Kidney (tissue), 14 donors: ENCODE measurements around the gene AUTS2. TPM values are rescaled to one million over a fixed set of nuclear protein-coding genes. Genes with fewer than 3 reads are reported as not detected.

Experiments used
- DNase-seq, 5 donors: peaks; one replicate each; pipeline ENCODE4 v3.0.0-alpha.2; 2013 to 2020
- FAIRE-seq: peaks from 2 replicates; lab custom pipeline; 2012; peaks lifted over from hg19 to GRCh38; lab: Jason Lieb, UNC
- H3K27ac ChIP-seq, 2 donors: one replicate each; pipeline ENCODE4 v1.7.0; 2013; ENCODE audit warnings: low read depth in 2 of 2, low read length in 2 of 2, inconsistent platforms in 1 of 2
- H3K27me3 ChIP-seq: one replicate; pipeline ENCODE4 v1.7.1; 2013; ENCODE audit warnings: low read length, inconsistent platforms; ENCODE audit not compliant: control insufficient read depth, insufficient read depth
- H3K36me3 ChIP-seq, 3 donors: one replicate each; pipeline versions ENCODE4 v1.7.0 to v1.7.1; 2013; ENCODE audit warnings: low read length in 3 of 3, control low read depth in 1 of 3, inconsistent platforms in 1 of 3; ENCODE audit not compliant: insufficient read depth in 3 of 3, control insufficient read depth in 2 of 3
- H3K4me1 ChIP-seq, 3 donors: one replicate each; pipeline versions ENCODE4 v1.7.0 to v1.7.1; 2013; ENCODE audit warnings: low read length in 3 of 3, inconsistent platforms in 1 of 3, low read depth in 1 of 3; ENCODE audit not compliant: control insufficient read depth in 2 of 3, insufficient read depth in 2 of 3
- H3K4me3 ChIP-seq, 3 donors: one replicate each; pipeline versions ENCODE4 v1.7.0 to v1.8.1; 2013; ENCODE audit warnings: low read length in 3 of 3, control low read depth in 1 of 3, inconsistent platforms in 1 of 3
- H3K9ac ChIP-seq, 3 donors: one replicate each; pipeline versions ENCODE4 v1.7.0 to v1.7.1; 2013; ENCODE audit warnings: low read length in 3 of 3, control low read depth in 1 of 3, inconsistent platforms in 1 of 3
- H3K9me3 ChIP-seq, 3 donors: one replicate each; pipeline versions ENCODE4 v1.7.0 to v1.7.1; 2013; ENCODE audit warnings: low read length in 3 of 3, control low read depth in 1 of 3, inconsistent platforms in 1 of 3; ENCODE audit not compliant: control insufficient read depth in 2 of 3, insufficient read depth in 1 of 3
- intact Hi-C: fragments of 100-400 bp; cut with DNase I; formaldehyde crosslinking; loops from one replicate; pipeline ENCODE4 v1.11.1; 2022
- polyA plus RNA-seq: library from polyadenylated mRNA; stranded (reverse); fragments of 350-450 nt; fragmentation: Illumina TruSeq; extraction: RNeasy Lipid Tissue Mini Kit (QIAGEN cat#74804); gene quantifications from one replicate; pipeline ENCODE4 v1.2.3, GENCODE V29; 2014; ENCODE audit warnings: low read depth, low replicate concordance; ENCODE audit not compliant: insufficient read depth
- total RNA-seq: library from RNA; stranded (reverse); fragmentation: NEBNext Ultra II Directional; extraction: Animal tissue kit (Norgen Biotek cat#: 25700); gene quantifications from one replicate; pipeline ENCODE4 v1.2.1, GENCODE V29; 2021
- TF ChIP-seq, protein P1 (sequence below): IDR thresholded peaks from 3 replicates; pipeline ENCODE4 v1.5.1; 2012; ENCODE audit warnings: mild to moderate bottlenecking, moderate library complexity, borderline replicate concordance; ENCODE audit not compliant: insufficient read depth; ENCODE audit errors: extremely low read depth
- donor health status: control.
- donor health status: control.
- donor health status: control.
- donor health status: control.
- donor health status: control.
- donor health status: DM: yes; HTN: yes; CAD: no.
- donor health status: Normal renal cell carcinoma (clear cell type).

The AUTS2 gene
- total and polyA plus RNA-seq, 2 donors from 2014 or later: 5.2 to 33.8 TPM

DNA sequence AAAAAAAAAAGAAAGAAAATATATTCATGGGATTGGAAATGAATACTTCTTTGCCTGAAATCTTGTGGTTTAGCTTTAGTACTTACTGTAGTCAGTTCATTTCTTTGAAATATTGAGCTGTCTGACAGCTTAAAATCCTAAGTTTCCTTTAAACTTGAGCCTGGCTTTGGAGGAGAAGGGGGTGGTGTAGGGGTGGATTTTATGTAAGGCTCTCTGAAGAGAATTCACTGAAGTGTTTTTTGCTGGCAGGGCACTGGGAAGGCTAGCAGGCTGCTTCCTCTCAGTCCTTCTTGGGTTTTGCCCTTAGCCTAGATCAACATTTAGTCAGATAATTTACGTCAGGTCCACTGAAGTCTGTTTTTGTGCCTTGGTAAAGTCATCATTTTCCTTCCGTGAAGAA is 516.5 kb downstream of the AUTS2 start:
- no peaks in the 10 kb centered on the region for H3K9me3 ChIP-seq
- FAIRE-seq (no peak), DNase-seq (peak in 3 of 5 donors; percentile 20 to 54 (median 32))
- no peaks in the 10 kb centered on the region for H3K4me1 ChIP-seq
- intact Hi-C loops: no loop called here
- TF ChIP-seq, protein P1, sequence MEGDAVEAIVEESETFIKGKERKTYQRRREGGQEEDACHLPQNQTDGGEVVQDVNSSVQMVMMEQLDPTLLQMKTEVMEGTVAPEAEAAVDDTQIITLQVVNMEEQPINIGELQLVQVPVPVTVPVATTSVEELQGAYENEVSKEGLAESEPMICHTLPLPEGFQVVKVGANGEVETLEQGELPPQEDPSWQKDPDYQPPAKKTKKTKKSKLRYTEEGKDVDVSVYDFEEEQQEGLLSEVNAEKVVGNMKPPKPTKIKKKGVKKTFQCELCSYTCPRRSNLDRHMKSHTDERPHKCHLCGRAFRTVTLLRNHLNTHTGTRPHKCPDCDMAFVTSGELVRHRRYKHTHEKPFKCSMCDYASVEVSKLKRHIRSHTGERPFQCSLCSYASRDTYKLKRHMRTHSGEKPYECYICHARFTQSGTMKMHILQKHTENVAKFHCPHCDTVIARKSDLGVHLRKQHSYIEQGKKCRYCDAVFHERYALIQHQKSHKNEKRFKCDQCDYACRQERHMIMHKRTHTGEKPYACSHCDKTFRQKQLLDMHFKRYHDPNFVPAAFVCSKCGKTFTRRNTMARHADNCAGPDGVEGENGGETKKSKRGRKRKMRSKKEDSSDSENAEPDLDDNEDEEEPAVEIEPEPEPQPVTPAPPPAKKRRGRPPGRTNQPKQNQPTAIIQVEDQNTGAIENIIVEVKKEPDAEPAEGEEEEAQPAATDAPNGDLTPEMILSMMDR: no peak
- H3K27ac ChIP-seq: no peak overlapping the region
- no peak overlapping the region for H3K4me3 ChIP-seq
- H3K9ac ChIP-seq: no peak overlapping the region
- H3K27me3 ChIP-seq: no peaks in the 10 kb centered on the region
- no peaks in the 10 kb centered on the region for H3K36me3 ChIP-seq

DNA sequence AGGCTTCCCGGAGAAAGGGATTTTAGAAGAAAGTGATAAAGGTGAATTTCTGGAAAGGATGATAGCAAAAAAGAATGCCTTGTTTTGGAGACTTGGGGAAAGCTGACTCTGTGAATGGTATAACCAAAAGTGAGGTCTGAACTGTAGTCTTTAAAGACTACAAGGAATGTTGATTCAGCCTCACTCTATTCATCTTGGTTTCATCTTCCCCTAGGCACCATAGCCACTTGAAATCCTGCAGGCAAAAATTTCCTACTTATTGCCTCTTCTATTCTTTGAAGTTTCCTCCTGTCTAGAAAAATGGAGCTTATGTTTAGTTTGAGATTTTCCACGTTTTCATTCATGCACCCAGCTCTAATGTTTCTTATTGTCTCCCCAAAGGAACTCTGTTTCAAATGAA is 518.0 kb downstream of the AUTS2 start:
- Histone ChIP-seq H3K4me1 (no peaks in the 10 kb centered on the region), H3K27ac (no peak overlapping the region), H3K9me3 (no peaks in the 10 kb centered on the region), H3K4me3 (no peak overlapping the region), H3K27me3 (no peaks in the 10 kb centered on the region), H3K9ac (no peak overlapping the region), H3K36me3 (no peaks in the 10 kb centered on the region)
- DNase-seq (no peak), FAIRE-seq (no peak)
- intact Hi-C loops: no loop called here
- TF ChIP-seq, protein P1: no peak

DNA sequence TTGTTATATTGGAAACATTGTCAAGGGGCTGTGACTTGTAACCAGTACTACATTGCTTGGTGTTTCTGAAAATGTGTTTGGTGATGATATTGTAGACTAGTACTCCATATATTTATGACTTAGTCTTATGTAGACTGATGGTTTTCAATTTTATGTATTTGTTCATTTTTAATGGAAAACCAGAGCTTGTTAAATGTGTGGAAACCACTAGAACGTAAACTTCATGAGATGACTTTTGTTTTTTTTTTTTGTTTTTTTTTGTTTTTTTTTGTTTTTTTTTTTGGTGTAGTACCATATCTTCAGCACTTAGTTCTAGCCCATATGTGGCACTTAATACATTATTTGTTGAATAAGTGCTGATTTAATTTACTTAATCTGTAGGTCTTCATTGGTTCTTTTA is 518.6 kb downstream of the AUTS2 start:
- H3K4me3 ChIP-seq: no peak overlapping the region
- peak; percentile 23 for FAIRE-seq
- TF ChIP-seq, protein P1: no peak
- no peak for DNase-seq
- H3K27ac ChIP-seq: no peak overlapping the region
- intact Hi-C loops: no loop called here
- no peaks in the 10 kb centered on the region for H3K27me3 ChIP-seq
- H3K9ac ChIP-seq: no peak overlapping the region
- no peaks in the 10 kb centered on the region for H3K4me1 ChIP-seq
- peaks cover 0 to 4% (median under 1%) of the 10 kb centered on the region in 3 donors for H3K9me3 ChIP-seq
- H3K36me3 ChIP-seq: no peaks in the 10 kb centered on the region

DNA sequence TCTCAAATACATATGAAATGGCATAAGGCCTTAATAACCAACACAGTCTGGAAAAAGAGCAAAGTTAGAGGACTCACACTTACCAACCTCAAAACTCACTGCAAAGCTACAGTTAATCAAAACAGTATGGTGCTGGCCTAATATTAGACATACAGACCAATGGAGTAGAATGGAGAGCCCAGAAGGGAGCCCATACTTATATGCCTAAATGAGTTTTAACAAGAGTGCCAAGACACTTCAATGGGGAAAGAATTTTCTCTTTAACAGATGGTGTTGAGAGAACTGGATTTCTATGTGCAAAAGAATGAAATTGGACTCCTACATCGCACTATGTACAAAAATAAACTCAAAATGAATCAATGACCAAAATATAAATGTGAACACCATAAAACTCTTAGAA is 522.6 kb downstream of the AUTS2 start:
- Histone ChIP-seq H3K27me3 (no peaks in the 10 kb centered on the region), H3K36me3 (no peaks in the 10 kb centered on the region), H3K9me3 (peaks cover 0 to 13% (median 2%) of the 10 kb centered on the region in 3 donors), H3K27ac (no peak overlapping the region), H3K4me3 (no peak overlapping the region), H3K9ac (no peak overlapping the region), H3K4me1 (no peaks in the 10 kb centered on the region)
- DNase-seq (no peak), FAIRE-seq (no peak)
- intact Hi-C loops: no loop called here
- TF ChIP-seq, protein P1: no peak
